Measurements from ENCODE around the gene PLTP. TPM values are rescaled to one million over a fixed set of nuclear protein-coding genes. Genes with fewer than 3 reads are reported as not detected.

Gene PLTP
- total and polyA plus RNA-seq, 8 donors = 35.5 to 158 (median 85.4) TPM

DNA sequence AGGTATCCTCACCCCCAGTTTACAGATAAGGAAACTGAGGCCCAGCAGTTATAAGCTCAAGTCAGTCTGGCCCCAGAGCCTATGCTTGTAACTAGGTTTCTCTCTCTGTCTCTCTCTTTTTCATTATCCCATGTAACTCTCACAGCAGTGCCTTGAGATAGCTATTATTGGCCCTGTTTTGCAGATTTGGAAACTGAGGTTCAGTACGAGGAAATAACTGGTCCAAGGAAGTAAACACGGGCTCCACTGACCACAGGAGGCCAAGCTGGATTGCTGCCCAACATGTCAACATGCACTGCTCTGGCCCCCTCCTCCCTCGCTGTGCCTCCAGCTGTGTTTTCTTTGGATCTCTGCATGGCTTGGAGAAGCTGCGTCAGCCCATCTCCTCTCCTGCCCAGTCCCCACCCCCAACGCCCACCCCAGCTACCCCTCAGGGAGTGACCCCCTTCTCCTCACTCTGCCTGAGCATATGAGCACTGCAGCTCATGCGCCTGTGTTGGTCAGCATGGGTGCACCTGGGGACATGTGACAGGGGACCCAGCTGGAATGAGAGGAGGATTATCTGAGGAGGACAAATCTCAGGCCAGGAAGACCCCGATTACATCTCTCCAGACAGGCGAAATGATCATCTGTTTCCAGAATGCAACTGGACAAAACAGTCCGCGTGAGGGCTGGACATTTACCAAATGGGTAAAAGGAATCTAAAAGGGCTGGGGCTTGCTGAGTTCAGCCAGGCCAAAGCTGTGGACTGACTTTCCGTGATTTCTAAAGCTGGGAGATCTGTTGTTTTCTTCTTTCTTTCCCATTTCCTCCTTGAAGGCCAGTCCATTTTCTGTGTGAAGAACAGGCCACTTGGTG is 7.8 kb upstream of the PLTP start:
- WGBS, 2 donors = 34 to 43% methylated on average over 11 of the region's 11 CpGs
- TF ChIP-seq, protein P1, sequence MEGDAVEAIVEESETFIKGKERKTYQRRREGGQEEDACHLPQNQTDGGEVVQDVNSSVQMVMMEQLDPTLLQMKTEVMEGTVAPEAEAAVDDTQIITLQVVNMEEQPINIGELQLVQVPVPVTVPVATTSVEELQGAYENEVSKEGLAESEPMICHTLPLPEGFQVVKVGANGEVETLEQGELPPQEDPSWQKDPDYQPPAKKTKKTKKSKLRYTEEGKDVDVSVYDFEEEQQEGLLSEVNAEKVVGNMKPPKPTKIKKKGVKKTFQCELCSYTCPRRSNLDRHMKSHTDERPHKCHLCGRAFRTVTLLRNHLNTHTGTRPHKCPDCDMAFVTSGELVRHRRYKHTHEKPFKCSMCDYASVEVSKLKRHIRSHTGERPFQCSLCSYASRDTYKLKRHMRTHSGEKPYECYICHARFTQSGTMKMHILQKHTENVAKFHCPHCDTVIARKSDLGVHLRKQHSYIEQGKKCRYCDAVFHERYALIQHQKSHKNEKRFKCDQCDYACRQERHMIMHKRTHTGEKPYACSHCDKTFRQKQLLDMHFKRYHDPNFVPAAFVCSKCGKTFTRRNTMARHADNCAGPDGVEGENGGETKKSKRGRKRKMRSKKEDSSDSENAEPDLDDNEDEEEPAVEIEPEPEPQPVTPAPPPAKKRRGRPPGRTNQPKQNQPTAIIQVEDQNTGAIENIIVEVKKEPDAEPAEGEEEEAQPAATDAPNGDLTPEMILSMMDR (IDR thresholded peaks at IDR 0.05) = no peak
- Histone ChIP-seq H3K4me3 (no peak overlapping the region), H3K27ac (peak overlapping the region in 1 of 4 donors; percentile 22), H3K9me3 (no peaks in the 10 kb centered on the region), H3K4me1 (no peaks in the 10 kb centered on the region), H3K27me3 (no peaks in the 10 kb centered on the region), H3K36me3 (no peaks in the 10 kb centered on the region)
- FAIRE-seq = no peak
- intact Hi-C loops (cut with DNase I) = no loop called here
- peak in 3 of 4 donors; percentile 44 to 59 (median 50) for ATAC-seq
- DNase-seq = peak in 2 of 6 donors; percentile 36 to 45

- peaks cover 0 to 2% (median 0%) of the 10 kb centered on the region in 3 donors for H3K4me1 ChIP-seq
These were observed 7.0 kb upstream of the PLTP start for GRCh38 chr20:45918779-45919537.

DNA sequence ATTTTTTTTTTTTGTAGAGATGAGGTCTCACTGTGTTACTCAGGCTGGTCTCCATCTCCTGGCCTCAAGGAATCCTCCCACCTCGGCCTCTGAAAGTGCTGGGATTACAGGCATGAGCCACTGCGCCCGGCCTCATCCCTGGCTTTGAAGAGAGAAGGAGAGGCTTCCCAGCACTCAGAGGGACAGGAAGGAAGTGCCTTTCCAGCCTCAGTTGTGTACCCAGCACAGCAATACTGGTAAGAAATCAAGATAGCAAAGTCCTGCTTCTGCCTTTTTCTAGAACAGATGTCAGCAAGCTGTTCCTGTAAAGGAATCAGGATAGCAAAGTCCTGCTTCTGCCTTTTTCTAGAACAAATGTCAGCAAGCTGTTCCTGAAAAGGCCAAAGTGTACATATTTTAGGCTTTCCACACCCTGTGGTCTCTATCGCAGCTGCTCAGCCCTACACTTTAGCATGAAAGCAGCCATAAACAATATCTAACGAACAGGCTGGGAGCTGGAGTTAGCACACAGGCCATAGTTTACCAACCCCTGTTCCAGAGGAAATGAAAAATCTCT is 6.3 kb upstream of the PLTP start:
- no peak overlapping the region for H3K4me3 ChIP-seq
- ATAC-seq (peak in 3 of 4 donors; percentile 13 to 50 (median 31)), DNase-seq (peak in 1 of 6 donors; percentile 15), FAIRE-seq (no peak)
- intact Hi-C loops (cut with DNase I) = no loop called here
- peaks cover 0 to 3% (median 0%) of the 10 kb centered on the region in 3 donors for H3K4me1 ChIP-seq
- peak overlapping the region in 2 of 4 donors; percentile 28 to 34 for H3K27ac ChIP-seq
- 80 to 82% methylated on average over 5 of the region's 5 CpGs for WGBS, 2 donors
- TF ChIP-seq, protein P1 (IDR thresholded peaks at IDR 0.05) = no peak
- H3K27me3 ChIP-seq = no peaks in the 10 kb centered on the region
- no peaks in the 10 kb centered on the region for H3K9me3 ChIP-seq
- H3K36me3 ChIP-seq = no peaks in the 10 kb centered on the region

More at GRCh38 chr20:45918779-45919537, 7.0 kb upstream of the PLTP start:
- peak in 1 of 6 donors; percentile 1 for DNase-seq
- FAIRE-seq = no peak
- TF ChIP-seq, protein P1 (IDR thresholded peaks at IDR 0.05) = no peak
- Histone ChIP-seq H3K27me3 (no peaks in the 10 kb centered on the region), H3K9me3 (no peaks in the 10 kb centered on the region), H3K27ac (peak overlapping the region in 2 of 4 donors; percentile 28 to 34), H3K36me3 (no peaks in the 10 kb centered on the region), H3K4me3 (no peak overlapping the region)
- 87 to 93% methylated on average over 12 of the region's 12 CpGs for WGBS, 2 donors
- ATAC-seq = no peak
- intact Hi-C loops (cut with DNase I) = no loop called here

GRCh38 chr20:45917790-45918141 is 5.8 kb upstream of the PLTP start:
- Histone ChIP-seq H3K4me1 (peaks cover 0 to 3% (median 0%) of the 10 kb centered on the region in 3 donors), H3K36me3 (no peaks in the 10 kb centered on the region), H3K4me3 (no peak overlapping the region), H3K9me3 (no peaks in the 10 kb centered on the region), H3K27ac (peak overlapping the region in 2 of 4 donors; percentile 28 to 34), H3K27me3 (no peaks in the 10 kb centered on the region)
- FAIRE-seq (no peak), DNase-seq (peak in 1 of 6 donors; percentile 24), ATAC-seq (peak in 2 of 4 donors; percentile 15 to 21)
- intact Hi-C loops (cut with DNase I) = no loop called here
- TF ChIP-seq, protein P1 (IDR thresholded peaks at IDR 0.05) = no peak
- 82 to 84% methylated on average over 5 of the region's 5 CpGs for WGBS, 2 donors
